Esophagus squamous epithelium (tissue), 5 donors: ENCODE data around the gene ABCC9. TPM values are rescaled to one million over a fixed set of nuclear protein-coding genes. Genes with fewer than 3 reads are reported as not detected.
"Not testable (repeated sequence)": the region's sequence is repeated elsewhere in the genome, so short reads cannot be mapped to it uniquely, and the experiment has no call there.

ENCODE experiments used
- DNase-seq: peaks from one replicate; lab custom pipeline; 2025; lab: John Stamatoyannopoulos, UW
- H3K27ac ChIP-seq, 4 donors: fragments of 200-600 bp; sonication (generic); one replicate each; pipeline ENCODE4 v1.5.1; 2016 to 2019; ENCODE audit warnings: mild to moderate bottlenecking in 1 of 4
- H3K27me3 ChIP-seq, 4 donors: fragments of 200-600 bp; sonication (generic); 1 replicate in 3 of 4; 2 replicates in 1 of 4; pipeline versions ENCODE4 v1.5.1 to v1.6.0; 2017 to 2021; ENCODE audit warnings: antibody characterized with exemption in 1 of 4
- H3K36me3 ChIP-seq, 3 donors: fragments of 200-600 bp; sonication (generic); one replicate each; pipeline ENCODE4 v1.5.1; 2016 to 2019
- H3K4me1 ChIP-seq, 3 donors: fragments of 200-600 bp; sonication (generic); one replicate each; pipeline ENCODE4 v1.5.1; 2017 to 2019
- H3K4me3 ChIP-seq, 4 donors: fragments of 200-600 bp; sonication (generic); 1 replicate in 3 of 4; 2 replicates in 1 of 4; pipeline ENCODE4 v1.5.1; 2016 to 2019; ENCODE audit warnings: mild to moderate bottlenecking in 2 of 4, moderate library complexity in 1 of 4
- H3K9me3 ChIP-seq, 3 donors: fragments of 200-600 bp; sonication (generic); one replicate each; pipeline ENCODE4 v1.5.1; 2016 to 2019
- POLR2A ChIP-seq, 4 donors: fragments of 450-650 bp; IDR thresholded peaks; one replicate each; pipeline ENCODE4 v1.6.1; 2017; ENCODE audit warnings: antibody characterized with exemption in 4 of 4, mild to moderate bottlenecking in 4 of 4, moderate library complexity in 3 of 4
- WGBS, 2 donors: methylation state at CpG; one replicate each; pipeline ENCODE4 v1.1.5; 2018; 5-methylcytosine and 5-hydroxymethylcytosine counted together
- intact Hi-C: fragments of 100-400 bp; cut with DNase I; formaldehyde crosslinking; loops from one replicate; pipeline ENCODE4 v1.15.0; 2022
- total RNA-seq, 4 donors: library from RNA; depleted of rRNA; stranded (reverse); fragments of >200 nt; gene quantifications; one replicate each; pipeline ENCODE4 v1.1.0, GENCODE V29; 2016
- TF ChIP-seq, protein P1 (sequence below), 6 experiments: fragments of 450-650 bp in 4 of 6; fragments of 200-600 bp in 2 of 6; sonication (generic) in 2 of 6; IDR thresholded peaks; one replicate each; pipeline ENCODE4 v1.5.1; 2016 to 2019; ENCODE audit warnings: antibody characterized with exemption in 6 of 6, mild to moderate bottlenecking in 4 of 6, moderate library complexity in 4 of 6
- donor health status: DM: yes; HTN: yes; CAD: no.

Gene ABCC9
- total RNA-seq, 4 donors from 2014 or later: 0.68 to 11.6 (median 6.0) TPM

GRCh38 chr12:21801522-21802288, 139.5 kb downstream of the ABCC9 start:
- TF ChIP-seq POLR2A (IDR thresholded peaks at IDR 0.05): no peak
- TF ChIP-seq, protein P1, sequence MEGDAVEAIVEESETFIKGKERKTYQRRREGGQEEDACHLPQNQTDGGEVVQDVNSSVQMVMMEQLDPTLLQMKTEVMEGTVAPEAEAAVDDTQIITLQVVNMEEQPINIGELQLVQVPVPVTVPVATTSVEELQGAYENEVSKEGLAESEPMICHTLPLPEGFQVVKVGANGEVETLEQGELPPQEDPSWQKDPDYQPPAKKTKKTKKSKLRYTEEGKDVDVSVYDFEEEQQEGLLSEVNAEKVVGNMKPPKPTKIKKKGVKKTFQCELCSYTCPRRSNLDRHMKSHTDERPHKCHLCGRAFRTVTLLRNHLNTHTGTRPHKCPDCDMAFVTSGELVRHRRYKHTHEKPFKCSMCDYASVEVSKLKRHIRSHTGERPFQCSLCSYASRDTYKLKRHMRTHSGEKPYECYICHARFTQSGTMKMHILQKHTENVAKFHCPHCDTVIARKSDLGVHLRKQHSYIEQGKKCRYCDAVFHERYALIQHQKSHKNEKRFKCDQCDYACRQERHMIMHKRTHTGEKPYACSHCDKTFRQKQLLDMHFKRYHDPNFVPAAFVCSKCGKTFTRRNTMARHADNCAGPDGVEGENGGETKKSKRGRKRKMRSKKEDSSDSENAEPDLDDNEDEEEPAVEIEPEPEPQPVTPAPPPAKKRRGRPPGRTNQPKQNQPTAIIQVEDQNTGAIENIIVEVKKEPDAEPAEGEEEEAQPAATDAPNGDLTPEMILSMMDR (IDR thresholded peaks at IDR 0.05): no peak
- Histone ChIP-seq H3K9me3 (no peaks in the 10 kb centered on the region), H3K27ac (no peak overlapping the region), H3K4me3 (no peak overlapping the region), H3K36me3 (no peaks in the 10 kb centered on the region), H3K27me3 (no peaks in the 10 kb centered on the region), H3K4me1 (no peaks in the 10 kb centered on the region)
- WGBS, 2 donors: 71 to 84% methylated on average over 4 of the region's 4 CpGs
- intact Hi-C loops: no loop called here
- DNase-seq: no peak

- Histone ChIP-seq H3K27me3 (no peaks in the 10 kb centered on the region), H3K36me3 (no peaks in the 10 kb centered on the region), H3K27ac (no peak overlapping the region), H3K9me3 (no peaks in the 10 kb centered on the region), H3K4me3 (no peak overlapping the region), H3K4me1 (no peaks in the 10 kb centered on the region)
- 52 to 69% methylated on average over 1 of the region's 1 CpG for WGBS, 2 donors
- no peak for TF ChIP-seq POLR2A (IDR thresholded peaks at IDR 0.05)
- TF ChIP-seq, protein P1 (IDR thresholded peaks at IDR 0.05): no peak
- DNase-seq: no peak
- intact Hi-C loops: no loop called here
Measured at GRCh38 chr12:21800011-21800410, 141.2 kb downstream of the ABCC9 start.

DNA sequence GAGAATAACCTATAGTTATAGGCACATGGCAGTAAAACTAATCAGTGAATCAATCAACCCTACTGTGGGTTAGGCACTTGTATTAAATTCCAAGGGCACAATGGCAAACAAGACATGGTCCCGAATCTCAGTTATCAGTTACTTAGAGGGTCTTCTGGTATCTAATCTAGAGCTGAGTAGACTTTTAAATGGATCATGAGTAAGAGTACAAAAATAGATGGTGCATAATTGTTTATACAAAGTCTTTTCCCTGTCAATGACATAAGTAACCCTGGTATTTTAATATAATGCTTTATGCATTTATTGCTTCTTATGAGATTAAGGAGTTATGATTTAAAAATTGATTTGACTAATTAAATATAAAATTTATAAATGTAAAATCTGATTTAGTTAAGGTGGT, 143.7 kb downstream of the ABCC9 start:
- Histone ChIP-seq H3K9me3 (no peaks in the 10 kb centered on the region), H3K4me3 (no peak overlapping the region), H3K4me1 (no peaks in the 10 kb centered on the region), H3K27ac (no peak overlapping the region), H3K27me3 (no peaks in the 10 kb centered on the region), H3K36me3 (no peaks in the 10 kb centered on the region)
- DNase-seq: no peak
- TF ChIP-seq, protein P1 (IDR thresholded peaks at IDR 0.05): no peak
- no peak for TF ChIP-seq POLR2A (IDR thresholded peaks at IDR 0.05)
- intact Hi-C loops: no loop called here
- WGBS, 2 donors: 70 to 86% methylated on average over 1 of the region's 1 CpG

- Histone ChIP-seq H3K27me3 (no peaks in the 10 kb centered on the region), H3K27ac (no peak overlapping the region), H3K36me3 (no peaks in the 10 kb centered on the region), H3K4me3 (no peak overlapping the region), H3K4me1 (no peaks in the 10 kb centered on the region), H3K9me3 (no peaks in the 10 kb centered on the region)
- TF ChIP-seq, protein P1 (IDR thresholded peaks at IDR 0.05): no peak
- no peak for DNase-seq
- intact Hi-C loops: no loop called here
- 85 to 88% methylated on average over 3 to 6 of the region's 10 CpGs for WGBS, 2 donors
Measured at GRCh38 chr12:21795648-21796328, 145.4 kb downstream of the ABCC9 start.

DNA sequence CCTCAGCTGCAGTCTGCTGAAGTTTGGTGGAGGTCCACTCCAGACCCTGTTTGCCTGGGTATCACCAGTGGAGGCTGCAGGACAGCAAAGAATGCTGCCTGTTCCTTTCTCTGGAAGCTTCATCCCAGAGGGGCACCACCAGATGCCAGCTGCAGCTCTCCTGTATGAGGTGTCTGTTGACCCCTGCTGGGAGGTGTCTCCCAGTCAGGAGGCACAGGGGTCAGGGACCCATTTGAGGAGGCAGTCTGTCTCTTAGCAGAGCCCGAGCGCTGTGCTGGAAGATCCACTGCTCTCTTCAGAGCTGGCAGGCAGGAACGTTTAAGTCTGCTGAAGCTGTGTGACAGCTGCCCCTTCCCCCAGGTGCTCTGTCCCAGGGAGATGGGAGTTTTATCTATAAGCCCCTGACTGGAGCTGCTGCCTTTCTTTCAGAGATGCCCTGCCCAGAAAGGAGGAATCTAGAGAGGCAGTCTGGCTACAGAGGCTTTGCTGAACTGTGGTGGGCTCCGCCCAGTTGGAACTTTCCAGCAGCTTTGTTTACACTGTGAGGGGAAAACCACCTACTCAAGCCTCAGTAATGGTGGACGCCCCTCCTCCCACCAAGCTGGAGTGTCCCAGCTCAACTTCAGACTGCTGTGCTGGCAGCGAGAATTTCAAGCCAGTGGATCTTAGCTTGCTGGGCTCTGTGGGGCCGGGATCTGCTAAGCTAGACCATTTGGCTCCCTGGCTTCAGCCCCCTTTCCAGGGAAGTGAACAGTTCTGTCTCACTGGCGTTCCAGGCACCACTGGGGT, 146.2 kb downstream of the ABCC9 start:
- intact Hi-C loops, H3K27me3 ChIP-seq, H3K4me1 ChIP-seq, DNase-seq, H3K27ac ChIP-seq, H3K9me3 ChIP-seq, H3K36me3 ChIP-seq, H3K4me3 ChIP-seq: not testable (repeated sequence)
- 50% methylated on average over 1 of the region's 8 CpGs; no CpG with 5 or more reads in 1 of the 2 donors for WGBS, 2 donors

- H3K36me3 ChIP-seq, H3K27me3 ChIP-seq, H3K27ac ChIP-seq, H3K9me3 ChIP-seq, H3K4me1 ChIP-seq, intact Hi-C loops, H3K4me3 ChIP-seq, DNase-seq: not testable (repeated sequence)
- WGBS, 2 donors: 90 to 96% methylated on average over 3 to 4 of the region's 4 CpGs
Measured at GRCh38 chr12:21789687-21790086, 151.5 kb downstream of the ABCC9 start.
